ENCODE results near the gene UBR1.
"Not testable (repeated sequence)": the region's sequence is repeated elsewhere in the genome, so short reads cannot be mapped to it uniquely, and the experiment has no call there.

The UBR1 gene

DNA sequence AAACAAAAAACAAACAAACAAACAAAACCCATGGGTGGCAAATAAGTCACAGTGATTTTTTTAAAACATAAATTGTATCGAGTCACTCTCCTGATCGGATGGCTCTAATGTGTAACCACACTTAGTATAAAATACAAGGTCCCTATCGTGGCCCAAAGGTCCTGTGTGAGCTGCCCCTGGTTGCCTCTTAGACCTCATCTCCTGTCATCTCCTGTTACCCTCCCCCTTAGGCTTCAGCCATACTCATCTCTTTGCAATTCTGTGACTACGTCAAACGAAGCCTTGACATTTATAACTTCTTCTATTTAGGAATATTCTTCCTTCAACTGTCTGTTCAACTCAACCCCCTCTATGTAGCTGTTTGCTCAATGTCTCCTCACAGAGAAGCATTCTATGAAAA, 141.4 kb downstream of the UBR1 start:
- no peak for DNase-seq

GRCh38 chr15:42955518-42955917, 150.3 kb downstream of the UBR1 start:
- no peak for DNase-seq

- no peak for DNase-seq
Observed at GRCh38 chr15:42954291-42954690, 151.5 kb downstream of the UBR1 start.

DNA sequence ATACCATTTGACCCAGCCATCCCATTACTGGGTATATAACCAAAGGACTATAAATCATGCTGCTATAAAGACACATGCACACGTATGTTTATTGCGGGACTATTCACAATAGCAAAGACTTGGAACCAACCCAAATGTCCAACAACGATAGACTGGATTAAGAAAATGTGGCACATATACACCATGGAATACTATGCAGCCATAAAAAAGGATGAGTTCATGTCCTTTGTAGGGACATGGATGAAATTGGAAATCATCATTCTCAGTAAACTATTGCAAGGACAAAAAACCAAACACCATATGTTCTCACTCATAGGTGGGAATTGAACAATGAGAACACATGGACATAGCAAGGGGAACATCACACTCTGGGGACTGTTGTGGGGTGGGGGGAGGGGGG, 156.9 kb downstream of the UBR1 start:
- DNase-seq = not testable (repeated sequence)

GRCh38 chr15:42940527-42940926, 165.3 kb downstream of the UBR1 start:
- DNase-seq = no peak

GRCh38 chr15:42939841-42940240, 166.0 kb downstream of the UBR1 start:
- DNase-seq = no peak

DNA sequence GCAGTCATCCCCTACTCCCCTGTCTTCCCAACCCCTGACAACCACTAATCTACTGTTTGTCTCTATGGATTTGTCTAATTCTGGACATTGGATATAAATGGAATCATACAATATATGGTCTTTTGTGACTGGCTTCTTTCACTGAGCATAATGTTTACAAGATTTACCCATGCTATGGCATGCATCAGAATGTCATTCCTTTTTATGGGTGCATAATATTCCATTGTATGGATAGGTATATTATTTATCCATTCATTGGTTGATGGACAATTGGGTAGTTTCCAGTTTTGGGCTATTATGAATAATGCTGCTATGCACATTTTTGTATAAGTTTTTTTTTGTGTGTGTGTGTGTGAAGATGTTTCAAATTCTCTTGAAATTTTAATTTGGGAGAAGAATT, 168.7 kb downstream of the UBR1 start:
- no peak for DNase-seq

DNA sequence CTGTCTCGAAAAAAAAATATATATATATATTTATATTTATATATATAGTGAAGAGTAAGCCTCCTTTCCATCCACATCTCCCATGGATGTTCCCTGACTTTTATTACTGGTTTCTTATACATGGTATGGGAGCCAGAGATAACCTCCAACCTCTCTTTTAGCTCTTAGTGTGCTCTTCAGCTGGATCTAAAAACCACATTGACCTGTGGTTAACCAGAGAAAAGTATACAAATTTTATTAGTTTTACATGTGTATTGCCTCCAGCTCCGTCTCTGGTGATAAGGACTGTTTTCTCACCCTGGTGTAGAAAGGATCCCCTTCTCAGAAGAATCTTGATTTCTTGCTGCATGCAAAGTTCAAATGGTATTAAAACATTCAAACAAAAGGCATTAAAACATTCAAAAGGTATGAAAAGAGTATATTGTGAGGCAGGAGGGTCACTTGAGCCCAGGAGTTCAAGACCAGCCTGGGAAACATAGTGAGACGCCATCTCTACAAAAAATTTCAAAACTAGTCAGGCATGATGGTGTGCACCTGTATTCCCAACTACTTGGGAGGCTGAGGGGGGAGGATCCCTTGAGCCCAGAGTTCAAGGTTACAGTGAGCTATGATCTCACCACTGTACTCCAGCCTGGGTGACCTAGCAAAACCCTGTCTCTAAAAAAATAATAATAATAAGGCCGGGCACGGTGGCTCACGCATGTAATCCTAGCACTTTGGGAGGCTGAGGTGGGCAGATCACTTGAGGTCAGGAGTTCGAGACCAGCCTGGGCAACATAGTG, 171.8 kb downstream of the UBR1 start:
- DNase-seq = no peak

GRCh38 chr15:42932833-42933515, 172.9 kb downstream of the UBR1 start:
- no peak for DNase-seq

- DNase-seq = no peak
Observed at GRCh38 chr15:42931702-42932486, 173.9 kb downstream of the UBR1 start.

DNA sequence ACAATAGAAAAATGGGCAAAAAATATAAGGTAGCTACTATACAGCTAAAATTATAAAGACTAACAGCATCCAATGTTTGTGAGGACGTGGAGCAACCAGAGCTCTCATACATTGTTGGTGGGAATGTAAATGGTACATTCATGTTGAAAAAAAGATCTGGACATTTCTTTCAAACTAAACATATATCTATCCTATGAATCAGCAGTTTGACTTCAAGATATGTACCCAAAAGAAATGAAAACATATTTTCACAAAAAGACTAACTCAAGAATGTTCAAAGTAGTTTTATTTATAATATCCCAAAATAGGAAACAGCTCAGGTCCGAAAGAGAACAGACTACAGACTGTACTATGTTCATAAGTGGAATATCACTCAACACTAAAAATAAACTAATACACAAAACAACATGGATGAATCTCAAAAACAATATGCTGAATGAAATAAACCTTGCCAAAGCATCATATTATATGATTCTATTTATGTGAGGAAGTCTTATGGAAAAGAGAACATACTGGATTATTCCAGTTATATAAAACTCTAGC, 176.5 kb downstream of the UBR1 start:
- DNase-seq = no peak

- peak in 3 of 4 experiments; percentile 14 to 22 (median 18) for DNase-seq
Observed at GRCh38 chr15:42921342-42921731, 184.5 kb downstream of the UBR1 start.

DNA sequence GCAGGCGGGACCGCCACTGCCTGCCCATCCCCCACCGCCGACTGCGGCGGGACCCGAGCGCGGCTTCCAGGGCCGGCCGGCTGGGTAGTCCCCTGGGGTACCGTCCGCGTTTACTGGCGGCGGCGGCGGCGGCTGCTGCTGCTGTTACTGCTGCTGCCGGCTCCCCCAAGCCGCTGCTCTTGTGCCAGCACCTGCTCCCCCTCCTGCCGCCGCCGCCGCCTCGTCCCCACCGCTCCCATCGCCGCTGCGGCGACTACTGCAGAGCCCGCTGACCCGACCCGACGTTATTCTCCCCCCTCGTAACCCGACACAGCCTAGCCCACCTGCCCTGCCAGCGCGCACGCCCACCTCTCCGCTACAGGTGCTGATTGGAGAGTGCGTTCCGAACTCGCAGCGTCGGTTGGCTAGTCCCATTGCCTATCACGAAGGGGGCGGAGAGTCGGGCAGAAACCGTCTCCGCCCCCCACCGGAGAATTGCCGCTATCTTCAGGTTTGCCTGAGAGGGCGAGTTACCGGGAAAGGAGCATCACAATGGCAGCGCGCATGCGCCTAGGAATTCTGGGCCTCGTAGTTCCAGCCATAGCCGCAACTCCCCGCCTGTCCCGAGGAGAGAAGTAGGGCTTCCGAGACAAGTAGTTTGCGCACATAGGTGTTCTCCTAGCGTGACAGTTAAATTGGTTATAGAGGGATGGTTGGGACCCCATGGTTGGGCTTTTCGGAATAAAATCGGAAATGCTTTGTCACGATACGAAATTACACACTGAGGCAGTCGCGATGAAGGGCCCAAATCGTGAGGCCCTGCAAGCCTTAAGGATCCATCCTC, 185.1 kb downstream of the UBR1 start, which contains the start of gene TTBK2:
TTBK2 (minus strand) TSS at position 260 of the 823 bp plus-strand sequence. CDS start 42,161 bp downstream, outside the sequence.
- peak; percentile 99 for DNase-seq

DNA sequence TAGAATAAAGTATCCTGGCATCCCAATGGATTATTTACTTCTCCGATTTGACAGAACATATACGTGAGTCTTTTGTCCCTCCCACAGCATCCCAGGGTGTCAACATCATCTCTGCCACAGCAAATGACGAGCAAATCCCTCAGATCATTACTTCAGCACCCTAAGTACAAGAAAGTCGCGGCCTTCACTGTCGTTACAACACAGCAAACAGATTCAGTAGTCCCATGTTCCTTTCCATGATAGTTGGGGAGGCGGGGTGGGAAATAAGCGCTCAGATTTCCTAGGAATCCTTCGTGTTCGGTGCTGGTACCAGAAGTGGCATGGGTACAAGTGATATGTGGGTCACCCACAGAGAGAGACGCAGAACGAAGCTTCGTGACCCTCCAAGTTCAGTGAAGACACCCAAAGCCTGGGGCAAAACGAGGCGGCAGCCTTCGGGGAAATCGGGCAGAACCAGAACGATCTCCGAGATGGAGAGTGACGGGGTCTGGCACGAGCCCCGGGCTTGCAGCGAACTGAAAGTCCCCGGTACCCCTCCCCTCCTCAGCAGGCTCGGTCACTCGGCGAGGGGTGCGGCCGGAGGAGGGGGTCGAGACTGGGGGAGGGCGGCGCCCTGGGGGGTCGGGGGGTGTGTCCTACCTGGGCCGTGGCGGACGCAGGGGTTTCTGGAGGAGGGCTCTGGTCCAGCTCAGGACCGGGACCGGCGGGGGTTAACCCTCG, 185.9 kb downstream of the UBR1 start:
- DNase-seq = peak; percentile 59 to 73 (median 65)

DNA sequence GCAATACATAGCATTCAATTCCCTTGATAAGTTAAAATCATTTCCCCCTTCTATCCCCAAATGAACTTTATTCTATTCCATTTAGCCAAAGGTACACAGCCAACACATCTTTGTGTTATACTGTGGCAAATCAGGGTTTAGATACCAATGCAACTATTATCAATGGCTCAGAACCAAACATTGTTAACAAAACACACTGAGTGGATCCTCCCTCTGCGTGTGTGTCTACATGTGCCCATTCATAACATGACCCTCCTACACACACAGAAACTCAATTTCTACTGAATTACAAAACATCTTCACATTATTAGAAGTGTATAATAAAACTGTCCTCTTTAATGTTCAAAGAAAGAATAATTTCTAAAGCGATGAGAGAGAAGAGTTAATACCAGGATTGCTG, 186.5 kb downstream of the UBR1 start:
- peak in 1 of 4 experiments; percentile 14 for DNase-seq

DNA sequence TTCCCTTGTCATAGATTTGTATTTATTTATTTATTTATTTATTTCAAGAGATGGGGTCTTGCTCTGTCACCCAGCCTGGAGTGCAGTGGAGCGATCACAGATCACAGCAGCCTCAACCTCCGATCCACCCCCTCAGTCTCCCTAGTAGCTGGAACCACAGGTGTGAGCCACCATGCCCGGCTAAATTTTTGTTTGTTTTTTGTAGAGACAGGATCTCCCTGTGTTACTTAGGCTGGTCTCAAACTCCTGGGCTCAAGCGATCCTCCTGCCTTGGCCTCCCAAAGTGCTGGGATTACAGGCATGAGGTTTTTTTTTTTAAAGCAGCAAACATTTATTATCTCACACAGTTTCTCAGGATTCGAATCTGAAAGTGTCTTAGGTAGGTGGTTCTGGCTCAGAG, 187.8 kb downstream of the UBR1 start:
- no peak for DNase-seq

DNA sequence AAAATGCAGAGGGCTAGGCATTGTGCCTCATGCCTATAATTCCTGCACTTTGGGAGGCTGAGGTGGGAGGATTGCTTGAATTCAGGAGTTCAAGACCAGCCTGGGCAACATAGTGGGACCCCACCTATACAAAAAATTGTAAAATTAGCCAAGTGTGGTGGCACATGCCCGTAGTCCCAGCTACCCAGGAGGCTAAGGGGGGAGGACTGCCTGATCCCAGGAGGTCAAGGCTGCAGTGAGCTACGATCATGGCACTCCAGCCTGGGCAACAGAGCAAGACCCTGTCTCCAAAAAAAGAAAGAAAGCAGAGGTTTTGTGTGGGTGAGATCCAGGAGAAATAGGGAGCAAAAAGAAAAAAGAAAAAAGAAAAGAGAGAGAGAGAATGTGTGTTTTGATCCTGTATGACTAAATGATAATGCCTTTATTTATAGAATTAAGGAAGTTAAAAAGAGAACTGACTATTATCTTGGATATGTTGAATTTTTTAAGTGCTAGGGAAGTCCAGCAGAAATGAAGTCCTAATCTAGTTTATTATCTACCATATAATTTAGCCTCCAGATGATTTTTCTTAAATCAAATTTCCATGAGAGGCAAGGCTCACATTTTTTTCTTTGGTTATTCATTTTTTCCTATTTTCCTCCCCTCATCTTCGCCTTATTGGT, 190.1 kb downstream of the UBR1 start:
- DNase-seq = peak in 2 of 4 experiments; percentile 47 to 64

GRCh38 chr15:42914728-42915497, 190.9 kb downstream of the UBR1 start:
- DNase-seq = peak in 2 of 4 experiments; percentile 14 to 15

- no peak for DNase-seq
Observed at GRCh38 chr15:42911058-42911592, 194.7 kb downstream of the UBR1 start.

GRCh38 chr15:42908538-42908937, 197.3 kb downstream of the UBR1 start:
- DNase-seq = no peak
